ENCODE data around the gene CIDEB.
"Not testable (repeated sequence)": the region's sequence is repeated elsewhere in the genome, so short reads cannot be mapped to it uniquely, and the experiment has no call there.

CIDEB gene

DNA sequence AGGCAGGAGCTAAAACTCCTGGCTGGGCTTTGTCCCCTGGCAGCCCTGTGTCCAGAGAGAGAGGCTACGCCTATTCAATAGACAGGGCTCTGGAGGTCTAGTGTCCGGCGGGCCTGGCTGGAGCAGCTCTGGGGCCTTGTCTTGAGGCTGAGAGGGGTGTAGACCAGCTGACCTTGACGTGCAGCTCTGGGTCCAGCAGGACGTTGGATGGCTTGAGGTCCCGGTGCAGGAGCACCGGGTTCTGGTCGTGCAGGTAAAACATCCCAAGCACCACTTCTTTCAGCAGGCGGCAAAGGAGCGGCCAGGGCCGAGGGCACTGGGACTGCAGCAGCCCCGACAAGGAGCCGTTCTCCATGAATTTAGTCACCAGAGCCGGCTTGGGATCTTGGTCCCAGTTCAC is 31.1 kb upstream of the CIDEB start:
- Mint-ChIP-seq H3K27ac (peak overlapping the region; percentile 17), H3K4me3 (peak overlapping the region; percentile 91), H3K4me1 (peaks cover 28 to 43% of the 10 kb centered on the region in 2 donors), H3K36me3 (peaks cover 16 to 25% of the 10 kb centered on the region in 2 donors), H3K27me3 (peaks cover 18 to 20% of the 10 kb centered on the region in 2 donors), H3K9me3 (no peaks in the 10 kb centered on the region)
- DNase-seq = no peak
- ATAC-seq (replicated peaks) = no peak

DNA sequence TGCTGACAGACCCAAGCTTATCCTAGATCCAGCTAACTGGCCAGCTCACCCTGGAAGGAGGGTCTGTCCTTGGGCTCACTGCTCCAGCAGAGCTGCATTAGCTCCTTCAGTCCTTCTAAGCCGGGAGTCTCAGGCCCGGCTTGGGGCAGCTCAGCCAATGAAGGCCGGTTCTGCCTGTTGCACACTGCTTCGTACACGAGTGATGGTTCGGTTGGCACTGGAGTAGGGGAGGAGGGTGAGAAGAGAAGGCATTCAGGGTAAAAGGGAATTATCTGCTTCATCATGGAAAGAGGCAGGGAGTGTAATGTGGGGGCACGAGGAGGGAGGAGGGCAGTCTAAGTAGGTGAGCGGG is 30.0 kb upstream of the CIDEB start:
- no peak overlapping the region for H3K27ac Mint-ChIP-seq
- DNase-seq (no peak), ATAC-seq (replicated peaks) (no peak)
- peaks cover 31 to 52% of the 10 kb centered on the region in 2 donors for H3K4me1 Mint-ChIP-seq
- peaks cover 16 to 25% of the 10 kb centered on the region in 2 donors for H3K36me3 Mint-ChIP-seq
- peak overlapping the region in 1 of 2 donors; percentile 36 for H3K4me3 Mint-ChIP-seq
- H3K9me3 Mint-ChIP-seq = no peaks in the 10 kb centered on the region
- peaks cover 22 to 24% of the 10 kb centered on the region in 2 donors for H3K27me3 Mint-ChIP-seq

DNA sequence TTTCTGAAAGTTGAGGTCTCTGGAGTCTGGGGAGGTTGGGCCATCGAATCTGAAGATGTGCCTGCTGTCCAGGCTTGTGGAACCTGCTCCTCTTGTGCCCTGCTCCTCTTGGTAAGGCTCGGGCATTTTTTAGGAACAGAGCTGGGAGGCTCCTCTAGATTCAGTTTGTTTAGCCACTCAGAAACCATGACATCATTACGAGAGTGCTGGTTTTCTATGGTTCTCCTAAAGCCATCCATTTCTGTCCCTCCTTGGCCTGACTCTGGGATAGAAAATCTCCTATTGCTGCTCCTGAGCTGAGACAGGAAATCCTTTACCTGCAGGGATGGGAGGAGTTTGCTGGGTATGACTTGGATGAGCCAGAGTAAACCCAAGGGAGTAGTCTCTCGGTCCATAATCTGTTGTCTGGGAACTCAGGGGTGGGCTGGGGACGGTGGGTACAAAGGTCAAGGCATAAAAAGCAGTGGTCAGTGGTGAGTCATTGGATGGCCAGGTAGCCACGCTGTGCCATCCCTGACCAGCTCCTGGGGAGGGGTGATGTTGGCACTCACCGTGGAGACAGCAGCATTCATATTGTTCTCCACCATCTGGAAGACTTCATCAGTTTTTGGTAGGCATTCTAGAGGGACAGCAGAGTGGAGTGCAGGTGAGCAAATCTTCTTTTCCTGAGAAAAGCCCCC is 29.5 kb upstream of the CIDEB start:
- Mint-ChIP-seq H3K4me3 (no peak overlapping the region), H3K4me1 (peaks cover 35 to 57% of the 10 kb centered on the region in 2 donors), H3K36me3 (peaks cover 16 to 25% of the 10 kb centered on the region in 2 donors), H3K27ac (no peak overlapping the region), H3K9me3 (no peaks in the 10 kb centered on the region), H3K27me3 (peaks cover 21 to 29% of the 10 kb centered on the region in 2 donors)
- ATAC-seq (replicated peaks) = no peak
- DNase-seq = no peak

DNA sequence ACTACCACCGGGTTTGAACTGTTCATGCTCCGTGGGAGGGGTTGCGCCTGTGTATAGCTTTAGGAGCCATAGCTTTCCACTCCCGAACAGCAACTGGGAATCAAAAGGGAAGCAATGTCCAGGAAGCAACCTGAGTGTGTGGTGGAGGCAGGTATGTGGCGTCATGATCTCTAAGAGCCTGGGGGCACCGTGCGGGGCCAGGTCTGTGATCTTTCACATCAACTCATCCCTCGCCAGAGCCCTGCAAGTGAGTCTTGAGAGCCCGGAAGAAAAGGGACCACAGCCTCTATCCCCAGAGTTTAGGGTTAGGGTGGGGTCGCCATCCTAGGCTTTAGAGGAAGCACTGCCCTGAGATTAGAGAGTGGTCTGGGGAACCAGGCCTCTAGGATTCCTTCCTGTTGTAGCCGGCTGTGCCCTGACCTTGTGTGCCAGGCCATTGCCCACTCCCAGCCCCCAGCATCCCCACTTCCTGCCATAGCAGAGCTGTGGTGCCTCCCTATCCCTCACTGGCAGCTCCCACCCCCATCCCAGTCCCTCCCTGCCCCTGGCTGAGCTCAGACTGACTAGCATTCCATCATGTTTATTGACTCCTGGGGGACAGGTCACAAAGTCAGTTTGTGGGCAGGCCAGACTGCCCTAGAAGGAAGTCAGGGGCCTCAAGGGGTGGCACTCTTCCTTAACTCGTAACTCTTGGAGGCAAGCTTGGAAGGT is 27.8 kb upstream of the CIDEB start:
- Mint-ChIP-seq H3K4me3 (peak overlapping the region in 1 of 2 donors; percentile 57), H3K9me3 (no peaks in the 10 kb centered on the region), H3K4me1 (peaks cover 38 to 65% of the 10 kb centered on the region in 2 donors), H3K27ac (no peak overlapping the region), H3K27me3 (peaks cover 16 to 39% of the 10 kb centered on the region in 2 donors), H3K36me3 (peaks cover 16 to 25% of the 10 kb centered on the region in 2 donors)
- DNase-seq (no peak), ATAC-seq (replicated peaks) (no peak)

DNA sequence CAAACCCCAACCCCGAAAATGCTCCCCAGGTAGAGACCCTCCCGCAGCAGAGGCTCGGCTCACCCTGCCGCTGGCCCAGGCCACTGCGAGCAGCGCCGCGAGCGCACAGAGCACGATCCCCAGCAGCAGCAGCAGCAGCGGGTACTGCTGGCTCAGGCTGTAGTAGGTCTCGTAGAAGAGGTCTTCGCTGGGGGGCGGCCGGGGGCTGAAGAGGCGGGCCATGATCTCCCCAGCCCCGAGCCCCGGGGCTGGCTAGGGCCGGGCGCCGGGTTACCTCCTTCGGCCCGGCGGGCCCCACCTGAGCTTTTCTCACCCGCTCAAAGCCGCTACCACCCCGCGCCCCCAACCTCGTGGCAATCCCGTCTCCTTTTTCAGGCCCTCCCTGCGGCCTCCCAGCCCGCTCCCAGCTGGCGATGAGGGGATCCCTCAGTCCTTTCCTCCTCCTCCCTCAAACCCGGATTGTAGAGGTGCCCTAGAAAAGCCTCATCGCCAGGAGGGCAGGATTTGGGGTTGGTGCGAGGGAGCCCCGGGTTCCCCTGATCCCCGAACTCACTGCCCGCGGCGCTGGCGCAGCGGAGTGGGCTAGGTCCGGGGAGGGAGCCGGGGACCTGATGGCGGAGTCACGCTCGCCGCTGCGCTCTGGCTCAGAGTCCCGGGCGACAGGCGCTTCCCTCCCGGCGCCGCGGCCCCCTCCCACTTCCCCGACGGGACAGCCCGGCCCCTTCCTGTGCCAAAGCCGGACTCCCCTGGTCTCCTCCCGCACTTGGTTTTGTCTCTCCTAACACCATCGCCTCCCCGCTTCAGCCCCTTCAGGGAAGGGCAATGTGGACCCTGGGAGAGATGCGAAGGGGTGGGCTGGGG is 26.9 kb upstream of the CIDEB start, which contains the start of gene ADCY4:
ADCY4 (minus strand) TSS at position 641 of the 861 bp plus-strand sequence; CDS start at position 222, 419 bp downstream.
- Mint-ChIP-seq H3K36me3 (peaks cover 16 to 25% of the 10 kb centered on the region in 2 donors), H3K27ac (no peak within 1 kb of the TSS)
- DNase-seq = no peak

DNA sequence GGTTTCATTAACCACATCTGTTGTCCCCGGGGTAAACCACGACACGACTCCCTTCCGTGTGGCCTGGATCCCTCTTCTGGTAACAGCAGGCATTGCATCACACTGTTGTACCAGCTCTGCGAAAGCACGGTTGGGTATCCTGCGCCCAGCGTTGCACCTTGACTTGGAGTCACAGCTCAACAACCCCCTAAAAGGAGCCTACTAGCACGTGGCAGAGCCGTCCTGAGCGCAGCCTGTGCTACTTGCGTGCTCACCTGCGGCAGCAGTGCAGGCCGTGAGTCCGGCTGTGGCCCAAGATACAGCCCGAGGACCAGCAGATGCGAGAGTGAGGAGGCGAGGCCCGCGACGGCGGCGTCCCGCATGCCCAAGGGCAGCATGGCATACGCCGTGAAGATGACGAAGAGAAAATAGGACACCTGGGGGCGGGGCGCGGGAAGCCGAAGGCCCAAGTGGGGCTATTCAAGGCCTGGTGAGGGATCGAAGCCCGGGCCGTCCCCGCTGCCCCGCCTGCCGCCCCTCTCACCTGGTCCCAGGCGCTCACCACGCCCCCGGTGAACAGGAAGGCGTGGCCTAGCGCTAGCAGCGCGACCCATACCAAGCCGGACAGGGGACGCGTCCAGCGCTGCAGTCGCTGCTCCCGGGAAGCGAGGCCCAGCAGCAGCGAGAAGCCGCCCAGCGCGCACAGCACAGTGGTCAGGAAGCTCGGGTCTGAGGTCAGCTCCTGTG is 24.7 kb upstream of the CIDEB start:
- peak; percentile 88 to 91 for ATAC-seq (replicated peaks)
- Mint-ChIP-seq H3K27ac (peak overlapping the region; percentile 77), H3K4me3 (peak overlapping the region; percentile 82 to 87), H3K36me3 (peaks cover 10 to 15% of the 10 kb centered on the region in 2 donors), H3K9me3 (no peaks in the 10 kb centered on the region), H3K27me3 (peaks cover 16 to 39% of the 10 kb centered on the region in 2 donors), H3K4me1 (peaks cover 24 to 38% of the 10 kb centered on the region in 2 donors)
- peak; percentile 84 for DNase-seq

More for the DNA sequence above, 26.9 kb upstream of the CIDEB start, which contains the start of gene ADCY4:
- Mint-ChIP-seq H3K4me1 (peaks cover 36 to 58% of the 10 kb centered on the region in 2 donors), H3K9me3 (no peaks in the 10 kb centered on the region), H3K27me3 (peaks cover 16 to 39% of the 10 kb centered on the region in 2 donors), H3K4me3 (peak within 1 kb of the TSS; percentile 70 to 87)
- ATAC-seq (replicated peaks) = peak; percentile 29 to 33

DNA sequence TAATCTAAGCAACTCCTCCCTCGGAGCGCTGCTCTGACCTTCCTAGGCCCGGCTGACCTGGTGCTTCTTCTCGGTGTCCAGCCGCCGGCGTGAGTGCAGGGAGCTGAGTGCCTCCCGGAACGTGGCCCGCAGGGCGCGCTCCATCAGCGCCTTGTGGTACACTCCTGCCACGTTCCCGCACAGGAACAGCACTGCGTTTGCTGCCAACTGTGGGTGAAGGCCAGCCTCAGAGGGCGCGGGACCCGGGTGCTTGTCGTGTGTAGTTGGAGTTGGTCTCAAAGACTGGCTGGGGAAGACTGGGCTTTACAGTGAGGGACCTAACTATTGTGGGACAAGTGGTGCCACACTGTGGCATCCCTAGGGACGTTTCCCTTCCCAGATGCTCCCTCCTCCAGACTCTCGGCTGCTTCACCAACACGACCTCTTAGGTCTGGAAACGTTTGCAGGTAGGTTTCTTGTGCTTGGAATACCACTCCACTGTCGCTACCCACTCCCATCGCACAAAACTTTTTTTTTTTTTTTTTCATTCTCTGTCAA is 24.0 kb upstream of the CIDEB start:
- peak overlapping the region; percentile 77 for H3K27ac Mint-ChIP-seq
- H3K4me3 Mint-ChIP-seq = peak overlapping the region; percentile 82 to 87
- peaks cover 24 to 38% of the 10 kb centered on the region in 2 donors for H3K4me1 Mint-ChIP-seq
- peaks cover 16 to 39% of the 10 kb centered on the region in 2 donors for H3K27me3 Mint-ChIP-seq
- H3K9me3 Mint-ChIP-seq = no peaks in the 10 kb centered on the region
- H3K36me3 Mint-ChIP-seq = peaks cover 4 to 13% of the 10 kb centered on the region in 2 donors
- DNase-seq = no peak
- no peak for ATAC-seq (replicated peaks)

DNA sequence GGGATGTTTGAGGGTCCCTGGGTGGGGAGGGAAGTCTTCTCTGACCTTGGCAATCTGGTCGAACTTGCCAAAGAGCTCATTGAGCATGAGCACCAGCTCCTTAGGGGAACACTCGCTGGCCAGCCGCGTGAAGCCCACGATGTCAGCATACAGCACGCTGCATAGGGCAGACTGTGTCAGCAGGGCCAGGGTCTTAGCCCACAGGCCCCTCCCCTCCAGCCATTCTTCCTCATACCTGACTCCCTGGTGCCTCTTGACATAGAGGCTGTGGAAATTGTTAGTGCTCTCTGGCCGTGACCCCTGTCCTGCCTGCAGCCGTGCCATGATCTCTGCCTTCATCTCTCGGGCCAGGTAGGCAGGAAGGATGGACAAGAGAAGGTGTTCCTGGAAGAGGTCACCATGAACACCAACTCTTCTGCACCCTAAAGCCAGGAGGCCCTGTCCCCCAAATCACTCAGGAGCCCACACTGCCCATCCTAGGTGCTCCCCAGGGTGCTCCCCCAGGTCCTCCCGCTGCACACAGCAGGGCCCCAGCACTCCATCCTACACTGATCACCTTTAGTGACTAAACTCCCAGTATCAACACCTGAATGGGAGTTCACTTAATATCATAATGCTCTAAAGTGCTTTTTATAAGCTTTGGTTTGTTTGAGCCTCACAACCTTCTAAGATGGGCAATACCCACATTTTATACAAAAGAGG is 23.3 kb upstream of the CIDEB start:
- Mint-ChIP-seq H3K9me3 (no peaks in the 10 kb centered on the region), H3K27me3 (peaks cover 16 to 39% of the 10 kb centered on the region in 2 donors), H3K36me3 (peaks cover under 1 to 8% of the 10 kb centered on the region in 2 donors), H3K27ac (no peak overlapping the region), H3K4me1 (peaks cover 24 to 38% of the 10 kb centered on the region in 2 donors), H3K4me3 (no peak overlapping the region)
- DNase-seq (no peak), ATAC-seq (replicated peaks) (no peak)

DNA sequence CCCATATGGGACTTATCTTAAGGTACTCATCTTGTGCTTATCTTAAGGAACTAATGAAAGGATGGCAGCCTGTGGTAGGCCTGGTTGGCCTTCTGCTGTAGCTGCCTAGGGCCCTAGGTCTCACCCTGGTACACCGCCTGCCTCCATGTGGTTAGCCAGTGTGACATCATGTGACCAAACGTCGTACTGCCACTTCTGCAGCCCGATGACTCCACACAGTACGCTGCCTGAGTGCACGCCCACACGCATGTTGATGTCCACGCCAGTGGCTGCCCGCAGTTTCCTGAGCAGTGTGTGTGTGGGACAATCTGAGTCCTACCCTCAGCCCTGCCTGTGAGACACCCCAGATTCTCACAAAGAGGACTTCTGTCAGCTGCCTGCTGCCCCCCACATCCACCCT is 22.0 kb upstream of the CIDEB start:
- H3K36me3 Mint-ChIP-seq = no peaks in the 10 kb centered on the region
- DNase-seq = no peak
- H3K27me3 Mint-ChIP-seq = peaks cover 9 to 31% of the 10 kb centered on the region in 2 donors
- no peak overlapping the region for H3K27ac Mint-ChIP-seq
- ATAC-seq (replicated peaks) = no peak
- no peak overlapping the region for H3K4me3 Mint-ChIP-seq
- peaks cover 18 to 30% of the 10 kb centered on the region in 2 donors for H3K4me1 Mint-ChIP-seq
- H3K9me3 Mint-ChIP-seq = no peaks in the 10 kb centered on the region

DNA sequence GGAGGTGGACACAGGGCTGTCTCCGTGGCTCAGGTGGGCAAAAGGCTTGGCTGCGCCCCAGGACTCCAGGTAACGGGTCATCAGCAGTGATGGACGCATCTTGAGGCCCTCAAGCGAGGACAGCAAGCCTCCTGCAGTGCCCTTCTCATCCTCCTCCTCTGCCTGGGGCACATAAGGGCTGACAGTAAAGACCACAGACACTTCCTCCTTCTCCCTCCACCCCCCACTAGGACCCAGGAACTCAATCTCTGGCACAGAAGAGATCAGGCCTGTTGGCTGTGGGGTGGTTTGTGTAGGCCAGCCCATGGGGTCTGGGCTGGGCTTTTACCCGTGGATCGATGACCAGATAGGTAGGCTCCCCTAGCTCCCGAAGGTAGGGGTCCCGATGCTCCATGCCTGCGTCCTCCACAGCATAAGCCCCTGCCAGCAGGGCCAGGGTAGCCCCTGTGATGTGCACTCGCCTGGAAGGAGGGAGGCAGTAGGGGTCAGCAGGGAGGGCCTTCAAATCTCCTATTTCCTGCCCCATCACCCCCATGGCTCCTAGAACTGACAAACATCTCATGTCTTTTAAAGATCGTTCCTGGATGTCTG is 21.4 kb upstream of the CIDEB start:
- DNase-seq (no peak), ATAC-seq (replicated peaks) (no peak)
- Mint-ChIP-seq H3K9me3 (no peaks in the 10 kb centered on the region), H3K4me1 (peaks cover 14 to 25% of the 10 kb centered on the region in 2 donors), H3K27me3 (peaks cover 11 to 25% of the 10 kb centered on the region in 2 donors), H3K27ac (no peak overlapping the region), H3K4me3 (no peak overlapping the region), H3K36me3 (no peaks in the 10 kb centered on the region)

DNA sequence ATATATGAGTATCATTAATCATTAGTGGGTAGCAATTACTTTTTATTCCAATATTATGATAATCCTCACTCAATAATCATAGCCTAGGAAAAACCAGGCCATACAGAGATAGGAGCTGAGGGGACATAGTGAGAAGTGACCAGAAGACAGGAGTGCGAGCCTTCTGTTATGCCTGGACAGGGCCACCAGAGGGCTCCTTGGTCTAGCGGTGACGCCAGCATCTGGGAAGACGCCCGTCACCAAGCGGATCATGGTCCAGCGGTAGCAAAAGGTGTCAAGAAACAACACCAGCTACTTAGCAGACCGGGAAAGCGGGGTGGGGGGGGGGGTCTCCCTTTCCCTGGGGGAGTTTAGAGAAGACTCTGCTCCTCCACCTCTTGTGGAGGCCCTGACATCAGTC is 20.1 kb upstream of the CIDEB start:
- ATAC-seq (replicated peaks); H3K36me3 Mint-ChIP-seq; DNase-seq; H3K4me3 Mint-ChIP-seq; H3K27ac Mint-ChIP-seq; H3K9me3 Mint-ChIP-seq: not testable (repeated sequence)
- H3K4me1 Mint-ChIP-seq = peaks cover 10 to 14% of the 10 kb centered on the region in 2 donors
- H3K27me3 Mint-ChIP-seq = peaks cover 12 to 16% of the 10 kb centered on the region in 2 donors

DNA sequence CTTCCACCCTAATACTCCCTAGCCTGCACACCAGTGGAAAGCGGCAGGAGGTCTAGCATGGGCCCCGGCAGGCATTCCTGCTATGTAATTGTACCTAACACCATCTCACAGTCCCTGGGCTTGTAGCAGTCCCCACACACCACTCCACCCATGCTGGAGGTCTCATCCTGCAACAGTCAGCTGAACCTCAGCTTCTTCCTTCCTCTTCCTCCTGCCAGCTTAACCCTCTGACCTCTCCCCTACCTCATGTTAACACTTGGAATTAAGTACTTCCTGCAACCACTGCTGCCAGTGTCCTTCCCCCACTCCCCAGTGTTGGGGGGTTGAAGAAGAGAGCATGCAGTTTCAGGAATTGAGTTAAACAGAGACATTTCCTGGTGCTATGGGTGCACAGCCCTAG is 19.5 kb upstream of the CIDEB start:
- H3K27ac Mint-ChIP-seq = no peak overlapping the region

More for the DNA sequence above, 19.5 kb upstream of the CIDEB start:
- Mint-ChIP-seq H3K4me3 (no peak overlapping the region), H3K4me1 (peaks cover 6 to 8% of the 10 kb centered on the region in 2 donors), H3K27me3 (peaks cover 13 to 15% of the 10 kb centered on the region in 2 donors), H3K36me3 (no peaks in the 10 kb centered on the region), H3K9me3 (no peaks in the 10 kb centered on the region)
- ATAC-seq (replicated peaks) (no peak), DNase-seq (no peak)

Measured in stimulated activated naive B cell treated with anti-CD40 and anti-IgM and Interleukin-4, amounts not matched to agents 10 μg/mL and 1 μg/mL and 100 μg/mL, for 72 hours (primary cell).